ENCODE measurements around the gene TLE1. TPM values are rescaled to one million over a fixed set of nuclear protein-coding genes. Genes with fewer than 3 reads are reported as not detected.

Gene TLE1
- total RNA-seq, 1 donor from 2014 or later, result 75.1 TPM

DNA sequence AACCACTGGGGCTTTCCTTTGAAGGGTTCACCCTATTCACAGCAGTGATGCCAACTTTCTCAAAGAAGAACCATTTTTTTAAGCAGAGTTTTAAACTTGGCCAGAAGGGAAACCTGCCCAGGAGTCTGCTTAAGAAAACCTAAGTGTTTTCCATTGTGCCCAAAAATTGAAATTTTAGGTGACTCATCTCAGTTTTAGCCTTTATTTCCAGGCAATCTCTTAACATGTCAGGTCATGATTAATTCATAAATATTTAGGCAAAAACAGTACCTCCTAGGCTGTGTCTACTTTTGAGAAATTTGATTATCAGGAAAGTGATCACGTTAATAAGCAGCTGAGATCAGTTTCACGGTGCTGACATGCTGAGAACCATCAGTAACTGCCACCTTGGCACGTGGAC, 61.9 kb downstream of the TLE1 start:
- Histone ChIP-seq H3K4me1 (no peaks in the 10 kb centered on the region), H3K27ac (no peak overlapping the region), H3K4me3 (no peak overlapping the region), H3K9me3 (no peaks in the 10 kb centered on the region), H3K36me3 (peaks cover 0 to 12% of the 10 kb centered on the region in 2 donors), H3K27me3 (no peaks in the 10 kb centered on the region)
- intact Hi-C loops (cut with DNase I), result no loop called here
- TF ChIP-seq, protein P1, sequence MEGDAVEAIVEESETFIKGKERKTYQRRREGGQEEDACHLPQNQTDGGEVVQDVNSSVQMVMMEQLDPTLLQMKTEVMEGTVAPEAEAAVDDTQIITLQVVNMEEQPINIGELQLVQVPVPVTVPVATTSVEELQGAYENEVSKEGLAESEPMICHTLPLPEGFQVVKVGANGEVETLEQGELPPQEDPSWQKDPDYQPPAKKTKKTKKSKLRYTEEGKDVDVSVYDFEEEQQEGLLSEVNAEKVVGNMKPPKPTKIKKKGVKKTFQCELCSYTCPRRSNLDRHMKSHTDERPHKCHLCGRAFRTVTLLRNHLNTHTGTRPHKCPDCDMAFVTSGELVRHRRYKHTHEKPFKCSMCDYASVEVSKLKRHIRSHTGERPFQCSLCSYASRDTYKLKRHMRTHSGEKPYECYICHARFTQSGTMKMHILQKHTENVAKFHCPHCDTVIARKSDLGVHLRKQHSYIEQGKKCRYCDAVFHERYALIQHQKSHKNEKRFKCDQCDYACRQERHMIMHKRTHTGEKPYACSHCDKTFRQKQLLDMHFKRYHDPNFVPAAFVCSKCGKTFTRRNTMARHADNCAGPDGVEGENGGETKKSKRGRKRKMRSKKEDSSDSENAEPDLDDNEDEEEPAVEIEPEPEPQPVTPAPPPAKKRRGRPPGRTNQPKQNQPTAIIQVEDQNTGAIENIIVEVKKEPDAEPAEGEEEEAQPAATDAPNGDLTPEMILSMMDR (IDR thresholded peaks at IDR 0.05), result no peak
- TF ChIP-seq POLR2A (IDR thresholded peaks at IDR 0.05), result no peak
- TF ChIP-seq POLR2AphosphoS5 (IDR thresholded peaks at IDR 0.05; ENCODE audit: insufficient read depth in 1 of 2, low read depth in 1 of 2), result no peak
- DNase-seq (ENCODE audit: extremely low spot score in 2 of 2), result no peak

GRCh38 chr9:81626511-81626910, 62.8 kb downstream of the TLE1 start:
- intact Hi-C loops (cut with DNase I), result no loop called here
- H3K9me3 ChIP-seq, result no peaks in the 10 kb centered on the region
- no peaks in the 10 kb centered on the region for H3K27me3 ChIP-seq
- no peak for DNase-seq (ENCODE audit: extremely low spot score in 2 of 2)
- H3K27ac ChIP-seq, result no peak overlapping the region
- H3K4me1 ChIP-seq, result no peaks in the 10 kb centered on the region
- TF ChIP-seq POLR2AphosphoS5 (IDR thresholded peaks at IDR 0.05; ENCODE audit: insufficient read depth in 1 of 2, low read depth in 1 of 2) (no peak), POLR2A (IDR thresholded peaks at IDR 0.05) (no peak)
- TF ChIP-seq, protein P1 (IDR thresholded peaks at IDR 0.05), result no peak
- H3K36me3 ChIP-seq, result peaks cover 0 to 13% of the 10 kb centered on the region in 2 donors
- H3K4me3 ChIP-seq, result no peak overlapping the region

- no peak overlapping the region for H3K4me3 ChIP-seq
- intact Hi-C loops (cut with DNase I), result no loop called here
- no peaks in the 10 kb centered on the region for H3K27me3 ChIP-seq
- H3K9me3 ChIP-seq, result no peaks in the 10 kb centered on the region
- DNase-seq (ENCODE audit: extremely low spot score in 2 of 2), result no peak
- H3K4me1 ChIP-seq, result no peaks in the 10 kb centered on the region
- TF ChIP-seq POLR2A (IDR thresholded peaks at IDR 0.05) (no peak), POLR2AphosphoS5 (IDR thresholded peaks at IDR 0.05; ENCODE audit: insufficient read depth in 1 of 2, low read depth in 1 of 2) (no peak)
- TF ChIP-seq, protein P1 (IDR thresholded peaks at IDR 0.05), result no peak
- no peak overlapping the region for H3K27ac ChIP-seq
- peaks cover 0 to 8% of the 10 kb centered on the region in 2 donors for H3K36me3 ChIP-seq
Observed at GRCh38 chr9:81625969-81626368, 63.4 kb downstream of the TLE1 start.

DNA sequence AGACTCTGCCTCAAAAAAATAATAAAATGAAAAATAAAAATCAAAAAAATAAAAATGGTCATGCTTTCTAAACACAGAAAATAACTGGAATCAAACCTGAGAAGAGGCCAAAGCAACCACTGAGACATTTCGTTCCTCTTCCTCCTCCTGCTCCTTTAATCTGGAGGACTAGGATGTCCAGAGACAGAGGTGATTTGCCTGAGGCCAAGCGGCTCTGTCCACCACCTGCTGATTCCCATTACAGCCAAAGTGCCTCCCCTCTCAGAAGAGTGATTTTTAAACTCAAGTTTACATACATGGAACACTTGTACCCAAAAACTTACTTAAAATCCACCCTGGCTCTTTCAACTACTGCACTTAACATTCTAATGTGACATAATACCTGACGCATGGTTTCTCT, 65.6 kb downstream of the TLE1 start:
- TF ChIP-seq POLR2A (IDR thresholded peaks at IDR 0.05) (no peak), POLR2AphosphoS5 (IDR thresholded peaks at IDR 0.05; ENCODE audit: insufficient read depth in 1 of 2, low read depth in 1 of 2) (no peak)
- no peaks in the 10 kb centered on the region for H3K27me3 ChIP-seq
- no peak overlapping the region for H3K4me3 ChIP-seq
- no peaks in the 10 kb centered on the region for H3K9me3 ChIP-seq
- DNase-seq (ENCODE audit: extremely low spot score in 2 of 2), result no peak
- H3K36me3 ChIP-seq, result peaks cover 0 to 10% of the 10 kb centered on the region in 2 donors
- intact Hi-C loops (cut with DNase I), result loop anchor here (1.0 kb wide), 1 partner anchor 11 kb away; no protein-coding TSS in a partner anchor
- H3K27ac ChIP-seq, result no peak overlapping the region
- H3K4me1 ChIP-seq, result peaks cover 13% of the 10 kb centered on the region

DNA sequence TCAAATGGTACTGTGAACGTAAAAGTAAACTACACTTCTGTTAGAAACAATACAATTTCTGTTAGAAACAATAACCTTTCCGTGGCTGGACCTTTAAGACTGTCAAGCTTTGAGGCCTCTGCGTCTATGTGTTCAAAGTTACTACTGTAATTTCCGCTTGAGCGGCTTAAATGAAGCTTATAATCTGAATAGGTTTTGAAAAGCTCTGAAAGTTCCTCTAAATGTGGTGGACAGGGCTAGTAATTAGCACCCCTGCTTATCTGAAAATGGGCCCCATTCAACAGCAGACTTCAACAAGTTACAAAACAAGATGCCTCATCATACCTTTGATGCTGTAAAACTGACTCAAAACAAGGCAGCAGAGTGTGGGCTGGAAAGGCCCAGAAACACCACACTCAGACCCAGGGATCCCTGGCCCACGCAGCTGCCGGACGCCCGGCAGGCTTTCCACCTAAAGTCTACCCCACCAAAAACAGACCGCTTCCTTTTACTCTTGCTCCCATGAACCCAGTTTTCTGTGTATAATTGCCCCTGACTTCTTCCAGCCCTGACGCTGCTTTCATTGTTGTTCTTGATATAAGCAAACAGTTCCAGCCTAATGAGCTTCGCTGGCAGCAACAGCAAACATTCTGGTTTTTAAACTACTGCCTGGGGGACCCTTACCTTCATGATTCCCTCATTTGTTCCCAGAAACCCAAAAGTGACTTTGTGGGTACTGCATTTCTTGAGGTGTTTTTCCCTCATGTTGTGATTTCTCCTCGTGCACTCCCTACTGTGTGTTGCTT, 66.7 kb downstream of the TLE1 start:
- H3K27ac ChIP-seq, result no peak overlapping the region
- DNase-seq (ENCODE audit: extremely low spot score in 2 of 2), result no peak
- H3K9me3 ChIP-seq, result no peaks in the 10 kb centered on the region
- peaks cover 0 to 10% of the 10 kb centered on the region in 2 donors for H3K36me3 ChIP-seq
- no peak overlapping the region for H3K4me3 ChIP-seq
- intact Hi-C loops (cut with DNase I), result loop anchor here (1.0 kb wide), 1 partner anchor 12 kb away; no protein-coding TSS in a partner anchor
- TF ChIP-seq POLR2A (IDR thresholded peaks at IDR 0.05) (no peak), POLR2AphosphoS5 (IDR thresholded peaks at IDR 0.05; ENCODE audit: insufficient read depth in 1 of 2, low read depth in 1 of 2) (no peak)
- TF ChIP-seq, protein P1 (IDR thresholded peaks at IDR 0.05), result no peak
- no peaks in the 10 kb centered on the region for H3K27me3 ChIP-seq
- peaks cover 13% of the 10 kb centered on the region for H3K4me1 ChIP-seq
